Measurements from ENCODE around the gene ZNF670.
"Not testable (repeated sequence)": the region's sequence is repeated elsewhere in the genome, so short reads cannot be mapped to it uniquely, and the experiment has no call there.

The ZNF670 gene

GRCh38 chr1:247078258-247079140 lies at the start of gene ZNF670:
ZNF670 (minus strand) TSS chr1:247078811; CDS start chr1:247078596, 215 bp downstream.
- DNase-seq (ENCODE audit: low read depth) = peak; percentile 97

GRCh38 chr1:247127519-247128282 lies 49.1 kb upstream of the ZNF670 start:
- not testable (repeated sequence) for DNase-seq (ENCODE audit: low read depth)

- not testable (repeated sequence) for DNase-seq (ENCODE audit: low read depth)
Observed at GRCh38 chr1:247126601-247127000, 48.0 kb upstream of the ZNF670 start.

- DNase-seq (ENCODE audit: low read depth) = not testable (repeated sequence)
Observed at GRCh38 chr1:247126166-247126565, 47.6 kb upstream of the ZNF670 start.

- DNase-seq (ENCODE audit: low read depth) = no peak
Observed at GRCh38 chr1:247121382-247121781, 42.8 kb upstream of the ZNF670 start.

GRCh38 chr1:247120408-247120668 lies 41.7 kb upstream of the ZNF670 start:
- DNase-seq (ENCODE audit: low read depth) = not testable (repeated sequence)

- no peak for DNase-seq (ENCODE audit: low read depth)
Observed at GRCh38 chr1:247119600-247120407, 41.2 kb upstream of the ZNF670 start.

GRCh38 chr1:247118946-247119446 lies 40.4 kb upstream of the ZNF670 start:
- DNase-seq (ENCODE audit: low read depth) = peak; percentile 38

GRCh38 chr1:247115545-247115944 lies 36.9 kb upstream of the ZNF670 start:
- DNase-seq (ENCODE audit: low read depth) = no peak

- DNase-seq (ENCODE audit: low read depth) = no peak
Observed at GRCh38 chr1:247115141-247115510, 36.5 kb upstream of the ZNF670 start.

GRCh38 chr1:247114351-247115140 lies 35.9 kb upstream of the ZNF670 start:
- DNase-seq (ENCODE audit: low read depth) = no peak

GRCh38 chr1:247113733-247114271 lies 35.2 kb upstream of the ZNF670 start:
- no peak for DNase-seq (ENCODE audit: low read depth)

GRCh38 chr1:247113094-247113497 lies 34.5 kb upstream of the ZNF670 start:
- no peak for DNase-seq (ENCODE audit: low read depth)

GRCh38 chr1:247112479-247112781 lies 33.8 kb upstream of the ZNF670 start:
- DNase-seq (ENCODE audit: low read depth) = no peak

GRCh38 chr1:247111700-247112478 lies 33.3 kb upstream of the ZNF670 start:
- peak; percentile 25 for DNase-seq (ENCODE audit: low read depth)

GRCh38 chr1:247111259-247111699 lies 32.7 kb upstream of the ZNF670 start:
- no peak for DNase-seq (ENCODE audit: low read depth)

- no peak for DNase-seq (ENCODE audit: low read depth)
Observed at GRCh38 chr1:247110627-247111258, 32.1 kb upstream of the ZNF670 start.

GRCh38 chr1:247107694-247108093 lies 29.1 kb upstream of the ZNF670 start:
- DNase-seq (ENCODE audit: low read depth) = no peak

GRCh38 chr1:247105966-247106365 lies 27.4 kb upstream of the ZNF670 start:
- no peak for DNase-seq (ENCODE audit: low read depth)

GRCh38 chr1:247104965-247105364 lies 26.4 kb upstream of the ZNF670 start:
- DNase-seq (ENCODE audit: low read depth) = no peak
